ENCODE data around the gene THRB.
A peak's percentile ranks its signal among the peaks of the same experiment; 100 is the strongest.
"Not testable (repeated sequence)": the region's sequence is repeated elsewhere in the genome, so short reads cannot be mapped to it uniquely, and the experiment has no call there.

The THRB gene

GRCh38 chr3:24435584-24435983, 59.1 kb downstream of the THRB start:
- no peaks in the 10 kb centered on the region for H3K36me3 ChIP-seq (ENCODE audit: control insufficient read depth in 2 of 2, insufficient read depth in 2 of 2, low read length in 2 of 2)
- H3K9me3 ChIP-seq (ENCODE audit: control insufficient read depth in 2 of 2, low read length in 2 of 2) = no peaks in the 10 kb centered on the region
- no peak overlapping the region for H3K27ac ChIP-seq (ENCODE audit: low read depth in 2 of 2, low read length in 2 of 2)
- no peak overlapping the region for H3K9ac ChIP-seq (ENCODE audit: low read depth in 1 of 2, low read length in 2 of 2)
- H3K4me1 ChIP-seq (ENCODE audit: control insufficient read depth in 2 of 2, insufficient read depth in 2 of 2, low read length in 2 of 2) = peaks cover 0 to 23% of the 10 kb centered on the region in 2 donors
- H3K27me3 ChIP-seq (ENCODE audit: control insufficient read depth in 2 of 2, insufficient read depth in 2 of 2, low read length in 2 of 2) = no peaks in the 10 kb centered on the region
- H3K4me3 ChIP-seq (ENCODE audit: low read length in 2 of 2) = no peak overlapping the region

- H3K27ac ChIP-seq (ENCODE audit: low read depth in 2 of 2, low read length in 2 of 2) = no peak overlapping the region
Observed at GRCh38 chr3:24434651-24435050, 60.0 kb downstream of the THRB start.

GRCh38 chr3:24433838-24434591, 60.6 kb downstream of the THRB start:
- Histone ChIP-seq H3K4me1 (ENCODE audit: control insufficient read depth in 2 of 2, insufficient read depth in 2 of 2, low read length in 2 of 2) (peaks cover 0 to 23% of the 10 kb centered on the region in 2 donors), H3K9me3 (ENCODE audit: control insufficient read depth in 2 of 2, low read length in 2 of 2) (no peaks in the 10 kb centered on the region), H3K27me3 (ENCODE audit: control insufficient read depth in 2 of 2, insufficient read depth in 2 of 2, low read length in 2 of 2) (no peaks in the 10 kb centered on the region), H3K4me3 (ENCODE audit: low read length in 2 of 2) (peak overlapping the region in 1 of 2 donors; percentile 21), H3K9ac (ENCODE audit: low read depth in 1 of 2, low read length in 2 of 2) (no peak overlapping the region), H3K27ac (ENCODE audit: low read depth in 2 of 2, low read length in 2 of 2) (no peak overlapping the region), H3K36me3 (ENCODE audit: control insufficient read depth in 2 of 2, insufficient read depth in 2 of 2, low read length in 2 of 2) (no peaks in the 10 kb centered on the region)

More at GRCh38 chr3:24434651-24435050, 60.0 kb downstream of the THRB start:
- no peak overlapping the region for H3K9ac ChIP-seq (ENCODE audit: low read depth in 1 of 2, low read length in 2 of 2)
- H3K27me3 ChIP-seq (ENCODE audit: control insufficient read depth in 2 of 2, insufficient read depth in 2 of 2, low read length in 2 of 2) = no peaks in the 10 kb centered on the region
- H3K4me1 ChIP-seq (ENCODE audit: control insufficient read depth in 2 of 2, insufficient read depth in 2 of 2, low read length in 2 of 2) = peaks cover 0 to 23% of the 10 kb centered on the region in 2 donors
- no peak overlapping the region for H3K4me3 ChIP-seq (ENCODE audit: low read length in 2 of 2)
- H3K36me3 ChIP-seq (ENCODE audit: control insufficient read depth in 2 of 2, insufficient read depth in 2 of 2, low read length in 2 of 2) = no peaks in the 10 kb centered on the region
- H3K9me3 ChIP-seq (ENCODE audit: control insufficient read depth in 2 of 2, low read length in 2 of 2) = no peaks in the 10 kb centered on the region

GRCh38 chr3:24432989-24433388, 61.7 kb downstream of the THRB start:
- no peak overlapping the region for H3K4me3 ChIP-seq (ENCODE audit: low read length in 2 of 2)
- H3K9me3 ChIP-seq (ENCODE audit: control insufficient read depth in 2 of 2, low read length in 2 of 2) = no peaks in the 10 kb centered on the region
- H3K27ac ChIP-seq (ENCODE audit: low read depth in 2 of 2, low read length in 2 of 2) = no peak overlapping the region
- H3K36me3 ChIP-seq (ENCODE audit: control insufficient read depth in 2 of 2, insufficient read depth in 2 of 2, low read length in 2 of 2) = no peaks in the 10 kb centered on the region
- H3K4me1 ChIP-seq (ENCODE audit: control insufficient read depth in 2 of 2, insufficient read depth in 2 of 2, low read length in 2 of 2) = peaks cover 0 to 23% of the 10 kb centered on the region in 2 donors
- H3K9ac ChIP-seq (ENCODE audit: low read depth in 1 of 2, low read length in 2 of 2) = no peak overlapping the region
- H3K27me3 ChIP-seq (ENCODE audit: control insufficient read depth in 2 of 2, insufficient read depth in 2 of 2, low read length in 2 of 2) = no peaks in the 10 kb centered on the region

- peaks cover 0 to 2% of the 10 kb centered on the region in 2 donors for H3K4me1 ChIP-seq (ENCODE audit: control insufficient read depth in 2 of 2, insufficient read depth in 2 of 2, low read length in 2 of 2)
- no peak overlapping the region for H3K9ac ChIP-seq (ENCODE audit: low read depth in 1 of 2, low read length in 2 of 2)
- H3K9me3 ChIP-seq (ENCODE audit: control insufficient read depth in 2 of 2, low read length in 2 of 2) = no peaks in the 10 kb centered on the region
- H3K27me3 ChIP-seq (ENCODE audit: control insufficient read depth in 2 of 2, insufficient read depth in 2 of 2, low read length in 2 of 2) = no peaks in the 10 kb centered on the region
- H3K36me3 ChIP-seq (ENCODE audit: control insufficient read depth in 2 of 2, insufficient read depth in 2 of 2, low read length in 2 of 2) = no peaks in the 10 kb centered on the region
- H3K4me3 ChIP-seq (ENCODE audit: low read length in 2 of 2) = no peak overlapping the region
- H3K27ac ChIP-seq (ENCODE audit: low read depth in 2 of 2, low read length in 2 of 2) = no peak overlapping the region
Observed at GRCh38 chr3:24428481-24428880, 66.2 kb downstream of the THRB start.

- Histone ChIP-seq H3K27me3 (ENCODE audit: control insufficient read depth in 2 of 2, insufficient read depth in 2 of 2, low read length in 2 of 2) (no peaks in the 10 kb centered on the region), H3K36me3 (ENCODE audit: control insufficient read depth in 2 of 2, insufficient read depth in 2 of 2, low read length in 2 of 2) (no peaks in the 10 kb centered on the region), H3K4me1 (ENCODE audit: control insufficient read depth in 2 of 2, insufficient read depth in 2 of 2, low read length in 2 of 2) (no peaks in the 10 kb centered on the region), H3K4me3 (ENCODE audit: low read length in 2 of 2) (no peak overlapping the region), H3K27ac (ENCODE audit: low read depth in 2 of 2, low read length in 2 of 2) (no peak overlapping the region), H3K9me3 (ENCODE audit: control insufficient read depth in 2 of 2, low read length in 2 of 2) (no peaks in the 10 kb centered on the region), H3K9ac (ENCODE audit: low read depth in 1 of 2, low read length in 2 of 2) (no peak overlapping the region)
Observed at GRCh38 chr3:24426896-24427295, 67.8 kb downstream of the THRB start.

GRCh38 chr3:24420829-24421228, 73.8 kb downstream of the THRB start:
- H3K27me3 ChIP-seq (ENCODE audit: control insufficient read depth in 2 of 2, insufficient read depth in 2 of 2, low read length in 2 of 2); H3K4me1 ChIP-seq (ENCODE audit: control insufficient read depth in 2 of 2, insufficient read depth in 2 of 2, low read length in 2 of 2); H3K36me3 ChIP-seq (ENCODE audit: control insufficient read depth in 2 of 2, insufficient read depth in 2 of 2, low read length in 2 of 2); H3K9ac ChIP-seq (ENCODE audit: low read depth in 1 of 2, low read length in 2 of 2); H3K27ac ChIP-seq (ENCODE audit: low read depth in 2 of 2, low read length in 2 of 2); H3K9me3 ChIP-seq (ENCODE audit: control insufficient read depth in 2 of 2, low read length in 2 of 2); H3K4me3 ChIP-seq (ENCODE audit: low read length in 2 of 2): not testable (repeated sequence)

GRCh38 chr3:24420224-24420623, 74.4 kb downstream of the THRB start:
- Histone ChIP-seq H3K9ac (ENCODE audit: low read depth in 1 of 2, low read length in 2 of 2) (no peak overlapping the region), H3K4me3 (ENCODE audit: low read length in 2 of 2) (no peak overlapping the region), H3K9me3 (ENCODE audit: control insufficient read depth in 2 of 2, low read length in 2 of 2) (no peaks in the 10 kb centered on the region), H3K4me1 (ENCODE audit: control insufficient read depth in 2 of 2, insufficient read depth in 2 of 2, low read length in 2 of 2) (no peaks in the 10 kb centered on the region), H3K36me3 (ENCODE audit: control insufficient read depth in 2 of 2, insufficient read depth in 2 of 2, low read length in 2 of 2) (no peaks in the 10 kb centered on the region), H3K27me3 (ENCODE audit: control insufficient read depth in 2 of 2, insufficient read depth in 2 of 2, low read length in 2 of 2) (no peaks in the 10 kb centered on the region), H3K27ac (ENCODE audit: low read depth in 2 of 2, low read length in 2 of 2) (no peak overlapping the region)

- Histone ChIP-seq H3K4me1 (ENCODE audit: control insufficient read depth in 2 of 2, insufficient read depth in 2 of 2, low read length in 2 of 2) (no peaks in the 10 kb centered on the region), H3K9ac (ENCODE audit: low read depth in 1 of 2, low read length in 2 of 2) (no peak overlapping the region), H3K9me3 (ENCODE audit: control insufficient read depth in 2 of 2, low read length in 2 of 2) (no peaks in the 10 kb centered on the region), H3K4me3 (ENCODE audit: low read length in 2 of 2) (no peak overlapping the region), H3K27me3 (ENCODE audit: control insufficient read depth in 2 of 2, insufficient read depth in 2 of 2, low read length in 2 of 2) (no peaks in the 10 kb centered on the region), H3K36me3 (ENCODE audit: control insufficient read depth in 2 of 2, insufficient read depth in 2 of 2, low read length in 2 of 2) (no peaks in the 10 kb centered on the region), H3K27ac (ENCODE audit: low read depth in 2 of 2, low read length in 2 of 2) (no peak overlapping the region)
Observed at GRCh38 chr3:24419067-24419791, 75.4 kb downstream of the THRB start.

GRCh38 chr3:24417730-24418129, 76.9 kb downstream of the THRB start:
- H3K36me3 ChIP-seq (ENCODE audit: control insufficient read depth in 2 of 2, insufficient read depth in 2 of 2, low read length in 2 of 2) = no peaks in the 10 kb centered on the region
- H3K27ac ChIP-seq (ENCODE audit: low read depth in 2 of 2, low read length in 2 of 2) = no peak overlapping the region
- no peaks in the 10 kb centered on the region for H3K27me3 ChIP-seq (ENCODE audit: control insufficient read depth in 2 of 2, insufficient read depth in 2 of 2, low read length in 2 of 2)
- H3K9ac ChIP-seq (ENCODE audit: low read depth in 1 of 2, low read length in 2 of 2) = no peak overlapping the region
- no peak overlapping the region for H3K4me3 ChIP-seq (ENCODE audit: low read length in 2 of 2)
- H3K9me3 ChIP-seq (ENCODE audit: control insufficient read depth in 2 of 2, low read length in 2 of 2) = no peaks in the 10 kb centered on the region
- no peaks in the 10 kb centered on the region for H3K4me1 ChIP-seq (ENCODE audit: control insufficient read depth in 2 of 2, insufficient read depth in 2 of 2, low read length in 2 of 2)

Data from mucosa of rectum (tissue), 2 donors.